KMS-11 (cell line): Measurements from ENCODE around the gene GPR148.

Experiments
- H2AFZ ChIP-seq: fragments of 200-600 bp; sonication (generic); 2 replicates; pipeline ENCODE4 v1.6.1; 2016; ENCODE audit warnings: antibody characterized with exemption, mixed run types, low read depth
- H3K27ac ChIP-seq: fragments of 200-600 bp; sonication (generic); 2 replicates; pipeline ENCODE4 v1.6.1; 2016; ENCODE audit warnings: mild to moderate bottlenecking, mixed run types
- H3K27me3 ChIP-seq: fragments of 200-600 bp; sonication (generic); 2 replicates; pipeline ENCODE4 v1.6.1; 2017; ENCODE audit warnings: mild to moderate bottlenecking, low read depth, mixed run types, moderate library complexity; ENCODE audit not compliant: insufficient read depth
- H3K36me3 ChIP-seq: fragments of 200-600 bp; sonication (generic); 2 replicates; pipeline ENCODE4 v1.6.1; 2017; ENCODE audit warnings: mild to moderate bottlenecking, mixed run types; ENCODE audit not compliant: insufficient read depth
- H3K4me1 ChIP-seq: fragments of 200-600 bp; sonication (generic); 2 replicates; pipeline ENCODE4 v1.6.1; 2016; ENCODE audit warnings: mild to moderate bottlenecking, low read depth, mixed run types; ENCODE audit not compliant: poor library complexity, severe bottlenecking
- H3K4me2 ChIP-seq: fragments of 200-600 bp; sonication (generic); 2 replicates; pipeline ENCODE4 v1.7.0; 2016; ENCODE audit warnings: mild to moderate bottlenecking, mixed run types
- H3K4me3 ChIP-seq: fragments of 200-600 bp; sonication (generic); IDR thresholded peaks from 2 replicates; pipeline ENCODE4 v1.6.1; 2017; ENCODE audit warnings: low read depth, low read length, mixed read lengths; ENCODE audit not compliant: insufficient read depth
- H3K79me2 ChIP-seq: fragments of 200-600 bp; sonication (generic); 2 replicates; pipeline ENCODE4 v1.6.1; 2016; ENCODE audit warnings: low read depth, mixed run types; ENCODE audit not compliant: insufficient read depth
- H3K9ac ChIP-seq: fragments of 200-600 bp; sonication (generic); 2 replicates; pipeline ENCODE4 v1.6.1; 2016; ENCODE audit warnings: mild to moderate bottlenecking, mixed run types
- H4K20me1 ChIP-seq: fragments of 200-600 bp; sonication (generic); 2 replicates; pipeline ENCODE4 v1.6.1; 2016; ENCODE audit warnings: mild to moderate bottlenecking, mixed run types; ENCODE audit not compliant: insufficient read depth
- TF ChIP-seq, protein P1 (sequence below): fragments of 200-600 bp; sonication (generic); conservative IDR thresholded peaks from 2 replicates; pipeline ENCODE4 v1.6.1; 2017; ENCODE audit warnings: low read depth, mild to moderate bottlenecking, antibody characterized with exemption, low read length, moderate library complexity, mixed read lengths

Gene GPR148

DNA sequence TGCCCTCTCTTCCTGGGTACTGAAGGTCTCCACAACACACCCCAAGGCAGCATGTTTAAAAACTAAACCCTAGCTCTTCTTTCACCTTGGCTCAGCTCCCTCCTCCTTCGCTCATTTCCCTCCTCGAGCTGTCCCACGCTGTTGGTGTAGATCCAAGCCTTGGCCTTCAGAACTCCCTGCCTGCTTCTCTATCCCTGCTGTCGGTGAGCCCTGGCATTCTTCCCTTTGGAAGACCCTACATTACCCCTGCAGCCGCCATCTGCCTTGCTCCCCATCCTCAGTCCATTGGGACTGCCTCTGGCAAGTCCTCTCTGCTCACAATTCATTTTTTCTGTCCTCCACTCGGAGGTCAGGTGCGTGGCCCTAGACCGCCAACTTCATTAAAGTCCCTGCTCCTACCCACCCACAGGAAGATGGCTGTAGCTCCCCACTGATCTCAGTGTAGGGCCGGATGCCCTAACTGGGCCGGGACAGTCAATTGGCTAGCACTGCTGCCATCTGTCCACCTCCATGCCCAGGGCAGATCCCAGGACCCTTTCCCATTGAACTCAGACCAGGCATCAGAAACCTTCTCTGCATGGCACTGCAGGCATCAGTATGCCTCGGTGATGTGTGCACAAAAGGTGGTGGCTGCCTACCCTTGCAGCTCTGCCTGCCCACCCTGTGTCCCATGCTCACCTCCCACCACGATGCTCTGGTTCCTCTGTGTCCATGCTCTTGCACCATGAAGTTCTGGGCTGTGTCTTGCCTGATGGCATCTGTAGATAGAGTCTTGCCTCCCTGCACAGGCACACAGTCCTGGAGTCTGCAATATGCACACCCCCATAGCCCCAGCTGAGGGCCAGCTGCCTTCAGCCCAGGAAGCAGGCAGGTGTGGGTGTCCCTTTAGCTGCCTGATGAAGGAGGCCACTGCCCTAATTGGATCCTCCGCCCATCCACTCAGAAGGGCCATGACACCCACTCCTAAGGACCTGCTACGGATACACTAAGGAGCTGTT, 32.2 kb downstream of the GPR148 start:
- H3K27ac ChIP-seq, result no peak overlapping the region
- H4K20me1 ChIP-seq, result no peaks in the 10 kb centered on the region
- H3K4me3 ChIP-seq, result no peak overlapping the region
- H3K79me2 ChIP-seq, result no peaks in the 10 kb centered on the region
- H3K27me3 ChIP-seq, result no peaks in the 10 kb centered on the region
- no peak overlapping the region for H3K4me2 ChIP-seq
- H2AFZ ChIP-seq, result no peak overlapping the region
- H3K4me1 ChIP-seq, result peaks cover 12% of the 10 kb centered on the region
- H3K36me3 ChIP-seq, result no peaks in the 10 kb centered on the region
- H3K9ac ChIP-seq, result no peak overlapping the region
- TF ChIP-seq, protein P1, sequence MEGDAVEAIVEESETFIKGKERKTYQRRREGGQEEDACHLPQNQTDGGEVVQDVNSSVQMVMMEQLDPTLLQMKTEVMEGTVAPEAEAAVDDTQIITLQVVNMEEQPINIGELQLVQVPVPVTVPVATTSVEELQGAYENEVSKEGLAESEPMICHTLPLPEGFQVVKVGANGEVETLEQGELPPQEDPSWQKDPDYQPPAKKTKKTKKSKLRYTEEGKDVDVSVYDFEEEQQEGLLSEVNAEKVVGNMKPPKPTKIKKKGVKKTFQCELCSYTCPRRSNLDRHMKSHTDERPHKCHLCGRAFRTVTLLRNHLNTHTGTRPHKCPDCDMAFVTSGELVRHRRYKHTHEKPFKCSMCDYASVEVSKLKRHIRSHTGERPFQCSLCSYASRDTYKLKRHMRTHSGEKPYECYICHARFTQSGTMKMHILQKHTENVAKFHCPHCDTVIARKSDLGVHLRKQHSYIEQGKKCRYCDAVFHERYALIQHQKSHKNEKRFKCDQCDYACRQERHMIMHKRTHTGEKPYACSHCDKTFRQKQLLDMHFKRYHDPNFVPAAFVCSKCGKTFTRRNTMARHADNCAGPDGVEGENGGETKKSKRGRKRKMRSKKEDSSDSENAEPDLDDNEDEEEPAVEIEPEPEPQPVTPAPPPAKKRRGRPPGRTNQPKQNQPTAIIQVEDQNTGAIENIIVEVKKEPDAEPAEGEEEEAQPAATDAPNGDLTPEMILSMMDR, result no peak

DNA sequence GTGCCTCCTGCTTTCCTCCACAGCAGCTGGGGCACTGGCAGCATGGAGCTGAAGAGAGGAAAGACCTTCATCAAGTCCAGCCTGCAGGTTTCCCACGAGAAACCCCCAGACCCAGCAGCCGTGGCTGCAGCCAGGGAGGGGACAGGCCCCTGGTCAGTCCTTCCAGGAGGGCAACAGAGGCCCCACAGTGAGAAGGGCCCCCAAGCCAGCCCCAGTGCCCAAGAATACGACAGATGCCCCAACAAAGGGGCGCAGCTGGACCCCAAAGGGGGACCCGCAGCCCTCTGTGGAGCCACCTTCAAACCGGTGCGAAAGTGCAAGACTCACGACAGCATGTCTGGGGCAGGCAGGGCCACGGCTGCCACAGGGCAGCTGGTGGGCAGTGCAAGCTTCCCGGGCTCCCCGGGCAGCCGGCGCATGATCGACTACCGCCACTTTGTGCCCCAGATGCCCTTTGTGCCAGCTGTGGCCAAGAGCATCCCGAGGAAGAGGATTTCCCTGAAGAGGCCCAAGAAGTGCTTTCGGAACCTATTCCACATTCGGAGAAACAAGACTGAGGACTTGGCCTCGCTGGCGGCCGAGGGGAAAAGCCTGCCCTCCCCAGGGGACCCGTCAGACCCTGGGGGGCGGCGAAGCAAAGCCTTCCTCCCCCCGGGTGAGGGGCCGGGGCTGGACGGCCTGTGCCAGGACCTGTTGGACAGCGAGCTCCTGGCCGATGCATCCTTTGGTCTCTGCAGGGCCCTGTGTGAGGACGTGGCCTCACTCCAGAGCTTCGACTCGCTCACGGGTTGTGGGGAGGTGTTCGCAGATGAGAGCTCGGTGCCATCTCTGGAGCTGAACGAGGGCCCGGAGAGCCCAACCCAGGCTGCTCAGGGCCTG, 33.4 kb downstream of the GPR148 start:
- peaks cover 12% of the 10 kb centered on the region for H3K4me1 ChIP-seq

DNA sequence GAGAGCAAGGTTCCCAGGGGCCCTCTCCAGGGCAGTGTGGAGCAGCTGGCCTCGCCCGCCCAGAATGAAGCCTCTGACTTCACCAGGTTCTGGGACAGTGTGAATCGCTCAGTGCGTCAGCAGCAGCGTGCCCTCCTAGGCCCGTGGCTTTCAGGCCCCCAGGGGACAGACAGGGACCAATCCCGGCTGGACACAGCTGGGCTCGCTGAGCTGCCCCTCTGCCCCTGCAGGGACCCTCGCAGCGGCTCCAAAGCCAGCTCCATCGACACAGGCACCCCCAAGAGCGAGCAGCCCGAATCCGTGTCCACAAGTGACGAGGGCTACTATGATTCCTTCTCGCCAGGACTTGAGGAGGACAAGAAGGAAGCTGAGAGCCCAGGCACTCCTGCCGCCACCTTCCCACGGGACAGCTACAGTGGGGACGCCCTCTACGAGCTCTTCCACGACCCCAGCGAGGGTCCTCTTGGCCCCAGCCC, 34.1 kb downstream of the GPR148 start:
- Histone ChIP-seq H3K36me3 (no peaks in the 10 kb centered on the region), H3K27me3 (no peaks in the 10 kb centered on the region), H3K9ac (no peak overlapping the region), H3K4me2 (no peak overlapping the region), H3K79me2 (no peaks in the 10 kb centered on the region), H4K20me1 (no peaks in the 10 kb centered on the region), H2AFZ (no peak overlapping the region), H3K27ac (no peak overlapping the region), H3K4me1 (peaks cover 12% of the 10 kb centered on the region), H3K4me3 (no peak overlapping the region)
- TF ChIP-seq, protein P1, result no peak

More for the DNA sequence above, 33.4 kb downstream of the GPR148 start:
- Histone ChIP-seq H3K27me3 (no peaks in the 10 kb centered on the region), H3K9ac (no peak overlapping the region), H2AFZ (no peak overlapping the region), H3K4me3 (no peak overlapping the region), H3K36me3 (no peaks in the 10 kb centered on the region), H3K79me2 (no peaks in the 10 kb centered on the region), H4K20me1 (no peaks in the 10 kb centered on the region), H3K4me2 (no peak overlapping the region), H3K27ac (no peak overlapping the region)
- TF ChIP-seq, protein P1, result no peak

DNA sequence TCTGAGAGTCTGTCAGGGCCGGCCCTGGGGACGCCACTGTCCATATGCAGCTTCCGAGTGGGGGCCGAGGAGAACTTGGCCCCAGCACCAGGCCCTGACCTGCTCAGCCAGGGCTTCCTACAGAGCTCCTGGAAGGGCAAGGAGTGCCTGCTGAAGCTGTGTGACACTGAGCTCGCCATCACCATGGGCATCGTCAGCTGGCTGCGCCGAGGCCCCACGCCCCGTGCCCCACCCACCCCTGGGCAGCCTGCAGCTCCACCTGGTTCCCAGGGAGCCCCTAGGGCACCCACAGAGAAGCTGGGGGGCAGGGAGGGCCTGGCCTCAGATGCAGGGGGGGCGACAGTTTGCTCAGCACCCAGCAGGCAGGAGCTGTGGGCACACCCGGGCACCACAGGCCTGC, 34.5 kb downstream of the GPR148 start:
- Histone ChIP-seq H4K20me1 (no peaks in the 10 kb centered on the region), H3K27ac (no peak overlapping the region), H3K9ac (no peak overlapping the region), H3K79me2 (no peaks in the 10 kb centered on the region), H3K4me1 (peaks cover 12% of the 10 kb centered on the region), H3K4me2 (no peak overlapping the region), H3K4me3 (no peak overlapping the region), H3K27me3 (no peaks in the 10 kb centered on the region), H2AFZ (no peak overlapping the region), H3K36me3 (no peaks in the 10 kb centered on the region)
- TF ChIP-seq, protein P1, result no peak
